ENCODE data around the gene MACROH2A1.

The MACROH2A1 gene

GRCh38 chr5:135398855-135399793 is at the start of gene MACROH2A1:
Gene MACROH2A1 (minus strand): TSS chr5:135399231. CDS start chr5:135389093, 10,138 bp downstream.
- peak; percentile 84 for DNase-seq

GRCh38 chr5:135448071-135448739 is 49.2 kb upstream of the MACROH2A1 start:
- no peak for DNase-seq

DNA sequence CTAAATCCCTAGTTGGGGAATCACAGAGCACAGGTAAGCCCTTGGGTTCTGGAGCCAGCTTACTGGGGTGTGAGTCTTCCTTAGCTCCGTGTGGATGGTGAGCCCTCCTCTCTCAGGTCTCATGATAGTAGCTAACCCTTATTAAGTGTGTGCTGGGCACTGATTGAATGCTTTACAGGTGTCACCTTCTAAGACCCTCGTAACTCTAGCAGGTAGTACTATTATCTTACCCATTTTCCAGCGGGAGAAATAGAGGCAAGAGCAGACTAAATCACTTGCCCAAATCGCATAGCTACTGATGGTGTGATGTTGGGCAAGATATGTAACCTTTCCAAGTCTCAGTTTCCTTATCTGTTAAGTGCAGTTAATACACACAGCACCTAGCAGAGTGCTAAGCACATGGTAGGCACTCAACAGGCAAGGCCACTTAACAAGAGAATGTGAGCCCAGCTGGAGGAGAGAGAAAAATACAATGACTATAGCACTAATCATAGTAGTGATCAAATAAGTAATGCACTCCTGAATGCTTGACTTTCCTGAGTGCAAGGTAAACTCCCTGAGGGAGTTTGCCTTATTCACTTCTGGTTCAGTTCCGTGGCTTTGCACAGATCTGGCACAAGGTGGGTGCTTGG is 48.4 kb upstream of the MACROH2A1 start, which contains the start of gene DCANP1:
Gene DCANP1 (minus strand): TSS at position 51 of the 632 bp plus-strand sequence. CDS start 240 bp downstream, outside the sequence.
- no peak for DNase-seq

DNA sequence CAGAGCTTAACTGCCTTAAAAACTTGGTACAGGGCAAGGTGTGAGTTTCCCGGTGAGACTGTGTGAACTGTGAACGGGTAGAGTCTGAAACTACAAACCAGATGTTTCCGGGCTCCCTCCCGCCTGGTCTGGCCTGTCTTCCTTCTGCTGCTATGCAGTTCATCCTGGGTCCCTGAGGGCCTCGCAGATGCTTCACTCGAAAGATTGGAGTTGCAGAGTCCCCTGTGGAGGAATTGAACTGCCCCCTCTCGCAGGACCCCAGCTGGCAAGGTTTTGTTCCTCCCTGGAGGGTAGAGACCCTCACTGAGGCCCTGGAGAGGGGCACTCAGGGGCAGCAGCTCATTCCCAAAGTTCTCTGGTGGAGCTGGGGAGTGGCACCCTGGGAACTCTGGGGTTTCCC is 47.6 kb upstream of the MACROH2A1 start:
- no peak for DNase-seq

DNA sequence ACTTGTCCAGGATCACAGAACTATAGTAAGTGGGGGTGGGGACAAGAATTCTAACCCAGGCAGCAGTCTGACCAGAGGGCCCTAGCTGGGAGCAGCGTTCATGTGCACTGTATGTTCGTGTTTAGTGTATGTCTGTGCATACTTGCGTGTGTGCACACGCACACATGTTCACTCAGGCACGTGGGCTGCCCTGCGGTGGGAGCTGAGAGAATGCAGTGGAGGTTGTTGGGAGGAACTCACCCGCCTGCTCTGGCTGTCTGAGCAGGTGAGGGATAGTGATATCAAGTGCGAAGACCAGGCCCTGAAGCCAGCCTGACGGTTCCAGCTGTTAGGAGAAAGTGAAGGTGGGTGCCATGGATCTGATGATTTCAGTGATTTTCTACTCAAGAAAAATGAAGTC is 47.2 kb upstream of the MACROH2A1 start:
- no peak for DNase-seq

GRCh38 chr5:135445306-135445985 is 46.4 kb upstream of the MACROH2A1 start:
- DNase-seq, result no peak

DNA sequence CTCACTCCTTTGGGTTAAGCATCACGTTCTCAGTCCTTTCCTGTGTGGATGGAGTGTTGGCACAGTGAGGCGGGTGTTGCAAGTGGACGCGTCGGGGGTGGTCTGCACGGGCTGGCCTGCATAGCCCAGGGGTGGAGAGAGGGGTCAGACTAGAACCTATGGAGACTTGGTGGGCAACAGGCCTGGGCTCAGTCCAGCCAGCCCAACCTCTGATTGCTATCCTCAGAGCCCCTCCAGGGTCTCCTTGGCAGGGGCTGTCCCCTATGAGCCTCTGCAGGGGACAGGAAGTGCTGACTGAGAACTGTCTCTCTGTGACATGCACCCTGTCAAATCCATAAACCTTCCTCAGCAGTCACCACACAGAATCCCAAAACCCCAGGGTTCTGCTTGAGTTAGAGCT is 45.9 kb upstream of the MACROH2A1 start:
- no peak for DNase-seq

- no peak for DNase-seq
These were observed 45.3 kb upstream of the MACROH2A1 start for GRCh38 chr5:135444360-135444759.

DNA sequence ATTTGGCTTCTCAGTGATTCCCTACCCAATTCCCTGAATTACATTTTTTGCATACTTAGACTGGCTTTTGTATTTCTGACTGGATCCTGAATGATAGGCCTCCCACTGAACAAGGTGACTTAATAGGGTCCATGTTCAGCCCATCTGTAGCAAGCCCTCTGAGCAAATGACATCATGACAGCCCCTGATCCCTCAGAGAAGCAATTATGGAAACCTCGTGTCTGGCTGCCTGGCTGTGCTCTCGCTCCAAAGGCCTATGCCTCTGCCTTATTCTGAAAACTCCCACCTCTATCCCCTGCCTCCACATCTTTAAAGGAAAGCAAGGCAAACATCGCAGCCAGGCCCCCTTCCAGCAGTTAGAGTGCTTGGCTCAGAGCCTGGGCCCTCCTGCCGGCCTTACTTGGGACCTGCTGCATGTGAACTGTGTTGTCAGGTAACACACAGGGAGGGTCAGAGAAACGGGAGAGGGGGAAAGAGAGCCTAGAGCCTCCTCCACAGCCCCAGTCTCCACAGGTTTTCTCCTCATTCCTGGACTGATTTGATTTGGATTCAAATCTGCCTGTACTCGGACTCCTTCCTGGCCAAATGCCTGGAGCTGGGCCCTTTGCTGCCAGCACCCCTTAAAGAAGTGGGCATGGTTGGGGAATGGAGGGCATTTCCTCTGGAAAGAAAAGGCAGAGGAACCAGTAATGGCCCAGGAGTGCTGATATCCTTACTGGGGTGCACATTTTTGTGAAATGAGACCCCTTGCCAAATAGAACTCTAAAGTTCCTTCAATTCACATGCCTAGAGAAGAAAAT is 44.3 kb upstream of the MACROH2A1 start:
- no peak for DNase-seq

DNA sequence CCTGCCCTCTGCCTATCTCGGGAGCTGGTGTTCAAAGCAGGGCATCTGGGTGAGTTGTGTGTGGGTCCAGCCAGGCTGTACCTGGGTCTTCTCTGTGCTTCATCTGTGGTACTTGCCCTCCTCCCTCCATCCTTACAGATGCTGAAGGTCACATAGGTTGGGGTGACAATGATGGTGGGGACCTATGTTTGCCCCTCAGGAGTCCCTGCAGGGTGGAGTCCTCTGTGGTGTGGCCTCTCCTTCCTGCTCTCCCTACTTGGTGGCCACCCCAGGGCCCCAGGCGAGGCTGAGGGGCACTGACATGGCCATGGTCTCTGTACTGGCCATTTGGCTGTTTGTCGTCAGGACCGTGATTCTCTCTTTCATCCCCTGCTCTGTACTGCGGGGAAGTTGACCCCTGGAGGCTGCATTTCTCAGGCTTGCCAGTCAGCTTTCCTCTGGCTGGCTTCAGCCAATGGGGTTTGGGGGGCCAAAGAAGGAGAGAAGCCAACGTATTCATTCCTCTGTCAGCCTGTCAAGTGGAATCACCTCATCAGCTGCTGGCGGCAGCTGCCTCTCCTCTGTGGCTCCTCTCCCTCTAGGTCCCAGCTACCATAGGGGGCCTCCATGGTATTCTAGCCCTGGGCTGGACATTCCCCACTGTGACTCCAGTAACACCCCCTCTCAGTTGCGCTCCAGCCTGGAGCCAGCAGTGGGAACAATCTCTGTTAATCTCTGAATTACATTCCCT is 43.6 kb upstream of the MACROH2A1 start:
- no peak for DNase-seq

- DNase-seq, result no peak
These were observed 42.9 kb upstream of the MACROH2A1 start for GRCh38 chr5:135441919-135442318.

DNA sequence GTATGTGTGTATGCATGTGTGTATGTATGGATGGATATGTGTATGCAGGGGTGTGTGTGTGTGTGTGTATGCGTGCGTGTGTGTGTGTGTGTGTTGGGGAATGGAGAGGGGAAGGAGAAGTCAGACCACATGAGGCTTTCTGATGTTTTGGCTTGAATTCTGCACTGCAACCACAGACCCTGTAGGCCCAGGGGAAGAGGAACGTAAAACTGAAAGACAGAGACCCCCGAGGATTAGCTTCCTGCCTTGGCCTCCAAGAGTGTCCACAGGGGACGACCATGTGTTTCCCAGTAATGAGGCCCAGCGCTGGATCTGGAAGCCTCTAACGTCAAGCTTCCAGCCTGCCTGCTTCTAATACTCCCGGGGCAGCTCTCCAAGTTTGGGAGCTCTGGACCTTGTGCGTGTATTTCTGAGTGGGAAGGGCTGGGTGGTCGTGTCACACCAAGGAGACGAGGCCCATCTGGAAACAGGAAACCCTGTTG is 42.4 kb upstream of the MACROH2A1 start:
- no peak for DNase-seq

DNA sequence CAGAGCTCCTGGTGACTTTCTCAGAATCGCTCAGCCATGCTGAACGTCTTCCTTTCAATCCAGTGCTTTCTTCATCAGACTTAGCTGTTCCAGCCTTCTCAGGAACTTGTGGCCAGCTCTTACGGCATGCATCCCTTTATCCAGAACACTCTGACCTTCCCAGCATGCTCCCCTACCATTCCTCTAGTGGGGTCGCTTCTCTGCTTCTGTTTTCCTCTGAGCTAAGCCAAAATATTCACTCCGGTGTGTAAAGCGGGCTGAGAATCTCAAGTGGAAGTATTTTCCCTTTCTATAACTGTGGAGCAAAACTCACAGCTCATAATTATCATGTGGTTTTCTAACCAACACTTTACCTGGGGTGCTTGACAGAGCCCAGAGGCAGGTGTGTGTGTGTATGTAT is 41.9 kb upstream of the MACROH2A1 start:
- no peak for DNase-seq

- no peak for DNase-seq
These were observed 40.5 kb upstream of the MACROH2A1 start for GRCh38 chr5:135439231-135440205.

GRCh38 chr5:135438636-135439221 is 39.7 kb upstream of the MACROH2A1 start:
- no peak for DNase-seq

DNA sequence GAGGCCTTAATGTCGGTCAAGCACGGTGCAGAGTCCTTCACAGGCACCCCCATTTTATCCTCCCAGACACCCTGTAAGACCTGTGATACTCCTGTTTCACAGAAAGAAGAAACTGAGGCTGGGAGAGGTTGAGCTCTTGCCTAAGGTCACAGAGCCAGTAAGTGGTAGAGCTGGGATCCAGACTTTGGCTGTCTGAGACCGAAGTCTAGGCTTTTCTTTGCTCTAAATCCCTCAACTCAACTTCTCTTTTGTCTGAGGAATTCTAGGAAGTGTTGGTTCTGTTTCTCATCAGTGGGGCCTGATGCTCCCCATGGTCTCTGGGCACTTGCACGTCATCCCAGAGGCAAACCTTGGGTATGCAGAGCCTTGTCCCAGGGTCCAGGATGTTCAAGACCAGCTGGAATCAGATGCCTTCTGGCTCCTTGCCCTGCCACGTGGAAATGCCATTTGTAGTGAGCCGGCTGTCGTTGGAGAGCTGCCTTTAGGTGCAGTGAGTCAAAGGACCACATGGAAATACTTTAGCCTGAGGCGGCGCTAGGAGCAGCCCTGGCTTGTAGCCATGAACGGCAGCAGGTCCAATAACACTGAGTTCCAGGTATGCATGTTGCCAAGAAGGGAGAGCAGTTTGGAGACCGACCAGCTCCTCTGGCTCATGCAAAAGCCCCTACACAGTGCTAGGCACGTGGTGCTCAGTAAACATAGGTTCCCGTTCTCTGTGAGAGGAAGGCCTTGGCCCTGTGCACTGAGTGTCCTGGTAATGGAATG is 38.9 kb upstream of the MACROH2A1 start:
- DNase-seq, result no peak

- DNase-seq, result no peak
These were observed 38.4 kb upstream of the MACROH2A1 start for GRCh38 chr5:135437422-135437795.

DNA sequence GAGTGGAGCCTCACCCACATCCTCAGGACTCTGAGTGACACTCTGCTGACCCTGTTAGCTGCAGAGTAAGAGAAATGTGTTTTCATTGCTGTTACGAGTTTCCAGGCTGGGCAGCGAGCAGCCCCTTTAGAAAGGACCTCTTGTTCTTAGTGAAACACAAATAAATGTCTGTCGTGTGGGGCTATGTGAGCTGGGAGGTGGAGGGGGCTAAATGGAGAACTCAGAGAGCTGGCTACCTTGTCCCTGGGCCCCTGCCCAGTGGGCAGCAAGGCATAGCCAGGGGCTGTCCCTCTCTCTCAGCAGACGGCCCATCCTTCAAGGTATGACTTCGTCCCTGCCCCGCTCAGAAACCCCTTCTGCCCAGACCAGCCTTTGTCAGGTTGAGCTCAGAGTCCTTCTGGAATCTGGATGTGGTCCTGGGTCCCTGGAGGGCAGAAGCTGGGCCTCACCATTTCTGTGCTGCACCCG is 38.0 kb upstream of the MACROH2A1 start:
- no peak for DNase-seq

Data from CD4-positive, alpha-beta T cell treated with Interleukin-6 for 4 hours (primary cell).